HG03342 (cell line): ENCODE data around the gene SEPTIN5.

Experiments used
- ATAC-seq: cut with Tn5 transposase; IDR thresholded peaks from one replicate; pipeline ENCODE4 v1.9.1; 2021; ENCODE audit warnings: mild to moderate bottlenecking, moderate library complexity; ENCODE audit not compliant: unreplicated experiment

Gene SEPTIN5

GRCh38 chr22:19757985-19758895 lies 43.9 kb downstream of the SEPTIN5 start:
- no peak for ATAC-seq

GRCh38 chr22:19758896-19759426 lies 44.7 kb downstream of the SEPTIN5 start:
- no peak for ATAC-seq

DNA sequence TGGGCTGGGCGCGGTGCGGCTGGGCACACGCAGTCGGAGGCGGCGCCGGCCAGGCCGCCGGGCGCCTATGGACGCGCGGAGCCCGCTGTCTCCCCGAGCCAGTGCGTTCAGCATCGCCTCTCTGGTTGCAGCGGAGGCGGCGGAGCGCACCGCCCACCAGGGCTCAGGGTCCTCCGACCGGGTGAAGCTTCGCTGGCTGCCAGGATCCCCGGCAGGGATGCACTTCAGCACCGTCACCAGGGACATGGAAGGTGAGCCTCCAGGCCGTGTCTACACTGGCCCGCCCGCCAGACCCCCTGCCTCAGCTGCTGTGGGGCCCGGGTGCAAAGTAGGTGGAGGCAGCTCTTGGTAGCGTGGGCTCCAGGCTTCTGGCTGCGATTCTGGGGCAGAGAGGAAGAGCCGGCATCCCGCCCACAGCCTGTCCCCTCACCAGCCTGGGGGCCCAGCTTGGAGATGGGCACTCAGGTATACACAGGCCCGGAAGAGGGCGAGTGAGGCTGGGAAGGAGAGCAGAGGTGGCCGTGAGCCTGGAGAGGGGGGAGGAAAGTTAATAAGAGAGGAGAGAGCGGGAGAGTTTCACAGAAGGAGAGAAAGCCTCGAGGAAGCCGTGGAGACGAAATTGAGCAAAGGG lies 45.2 kb downstream of the SEPTIN5 start:
- no peak for ATAC-seq

GRCh38 chr22:19760058-19760950 lies 46.0 kb downstream of the SEPTIN5 start, which contains the start of gene TBX1:
Gene TBX1 (plus strand): TSS chr22:19760778. CDS start chr22:19760844, 66 bp downstream.
- no peak for ATAC-seq

GRCh38 chr22:19760951-19761724 lies 46.8 kb downstream of the SEPTIN5 start:
- no peak for ATAC-seq

DNA sequence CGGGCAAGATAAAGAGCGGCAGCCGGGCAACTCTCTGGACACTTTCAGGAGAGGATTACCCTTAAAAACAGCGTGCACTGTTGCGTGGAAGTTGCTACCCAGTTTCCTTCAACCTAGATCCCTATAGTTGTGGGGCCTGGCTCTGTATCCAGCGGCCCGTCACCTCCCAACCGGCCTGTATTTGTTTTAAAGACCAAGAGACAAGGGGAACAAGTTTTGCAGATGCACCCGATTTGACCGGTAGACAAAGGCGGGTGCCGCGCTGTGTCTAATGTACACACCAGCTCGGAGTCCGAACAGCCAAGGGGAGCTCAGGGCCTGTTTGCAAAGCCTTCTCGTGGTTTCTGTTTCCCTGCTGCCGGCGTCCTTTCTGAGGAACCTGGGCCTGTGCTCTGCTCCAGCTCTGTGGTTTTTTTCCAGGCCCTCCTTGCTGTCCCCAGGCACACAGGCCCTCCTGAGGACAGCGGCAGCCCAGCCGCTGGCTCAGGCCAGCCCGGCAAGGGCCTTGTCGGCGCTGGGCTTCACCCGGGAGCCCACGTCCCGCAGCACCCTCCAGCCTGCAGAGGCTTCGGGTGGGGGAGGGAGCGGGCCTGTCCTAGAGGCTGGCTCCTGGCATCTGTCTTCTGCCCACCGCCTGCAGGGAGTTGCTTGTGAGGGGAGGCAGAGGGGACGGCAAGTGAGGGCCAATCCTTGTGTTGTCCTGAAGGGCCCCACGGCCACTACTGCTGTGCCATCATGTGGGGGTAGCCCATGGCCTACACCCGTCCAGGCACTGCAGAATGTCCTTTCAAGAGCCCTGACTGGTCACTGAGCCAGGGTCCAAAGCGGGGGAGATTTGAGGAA lies 47.6 kb downstream of the SEPTIN5 start:
- no peak for ATAC-seq

DNA sequence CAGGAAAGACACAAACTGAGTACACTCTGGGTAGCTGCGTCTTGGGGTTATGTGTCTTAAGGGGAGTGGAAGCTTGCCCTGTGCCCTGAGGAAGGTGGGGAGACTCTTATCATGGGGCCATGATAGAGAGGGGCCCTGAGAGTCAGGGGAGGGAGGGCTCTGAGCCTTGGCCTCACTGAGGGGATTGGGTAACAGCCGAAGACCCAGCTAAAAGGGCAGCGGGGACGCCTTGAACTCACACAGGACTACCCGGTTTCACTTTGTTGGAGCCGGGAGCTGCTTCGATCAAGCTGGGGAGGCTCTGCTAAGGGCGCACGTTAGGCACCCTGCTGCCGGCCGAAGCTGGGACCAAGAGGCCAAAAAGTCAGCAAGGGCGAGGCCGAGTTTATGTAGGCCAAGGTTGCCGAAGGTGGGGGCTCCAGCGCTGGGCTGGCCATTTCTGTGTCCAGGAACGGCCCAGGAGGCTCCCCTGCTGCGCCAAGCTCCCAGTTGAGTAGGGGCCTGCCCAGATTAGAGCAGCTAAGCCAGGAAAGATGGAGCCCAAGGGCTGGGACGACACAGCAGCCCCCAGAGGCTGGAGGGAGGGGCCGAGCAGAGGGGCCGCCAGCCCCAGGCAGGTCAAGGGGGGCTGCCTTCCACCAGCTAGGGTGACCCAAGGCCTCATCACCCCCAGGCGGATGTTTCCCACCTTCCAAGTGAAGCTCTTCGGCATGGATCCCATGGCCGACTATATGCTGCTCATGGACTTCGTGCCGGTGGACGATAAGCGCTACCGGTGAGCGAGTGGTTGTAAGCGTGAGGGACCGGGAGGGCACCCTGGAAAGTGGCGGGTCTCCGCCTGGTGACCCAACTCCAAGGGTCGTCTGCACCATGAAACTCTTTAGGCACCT lies 48.5 kb downstream of the SEPTIN5 start:
- ATAC-seq = no peak

GRCh38 chr22:19763458-19764298 lies 49.4 kb downstream of the SEPTIN5 start:
- ATAC-seq = no peak

- ATAC-seq = no peak
Observed at GRCh38 chr22:19764299-19764593, 49.9 kb downstream of the SEPTIN5 start.

- ATAC-seq = no peak
Observed at GRCh38 chr22:19764636-19765476, 50.6 kb downstream of the SEPTIN5 start.

GRCh38 chr22:19765477-19766239 lies 51.4 kb downstream of the SEPTIN5 start:
- ATAC-seq = no peak

DNA sequence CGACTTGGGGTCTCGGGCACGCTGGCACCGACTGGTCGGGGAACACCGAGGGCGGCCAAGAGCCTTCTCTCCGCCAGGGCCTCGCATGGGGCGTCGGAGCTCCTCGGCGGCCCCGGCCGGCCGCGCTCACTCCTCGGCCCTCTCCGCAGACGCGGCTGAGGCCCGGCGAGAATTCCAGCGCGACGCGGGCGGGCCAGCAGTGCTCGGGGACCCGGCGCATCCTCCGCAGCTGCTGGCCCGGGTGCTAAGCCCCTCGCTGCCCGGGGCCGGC lies 51.9 kb downstream of the SEPTIN5 start:
- no peak for ATAC-seq

GRCh38 chr22:19766511-19767426 lies 52.5 kb downstream of the SEPTIN5 start:
- no peak for ATAC-seq

- no peak for ATAC-seq
Observed at GRCh38 chr22:19767427-19768341, 53.4 kb downstream of the SEPTIN5 start.
